Brain microvascular endothelial cell (primary cell): ENCODE measurements around the gene PTMS.

ENCODE experiments used
- DNase-seq: peaks from one replicate; pipeline ENCODE4 v3.0.0-alpha.2; 2020
- H3K27ac ChIP-seq: fragments of 250-450 bp; sonication (Bioruptor Pico); 2 replicates; pipeline ENCODE4 v1.5.1; 2020; ENCODE audit warnings: mild to moderate bottlenecking, moderate library complexity
- H3K27me3 ChIP-seq: fragments of 250-450 bp; sonication (Bioruptor Pico); replicated peaks from 2 replicates; pipeline ENCODE4 v1.5.1; 2020; ENCODE audit warnings: mild to moderate bottlenecking
- H3K36me3 ChIP-seq: fragments of 250-450 bp; sonication (Bioruptor Pico); replicated peaks from 2 replicates; pipeline ENCODE4 v1.5.1; 2020; ENCODE audit warnings: mild to moderate bottlenecking
- H3K4me3 ChIP-seq: 2 replicates; pipeline ENCODE4 v1.5.1; 2011; ENCODE audit warnings: low read depth, mild to moderate bottlenecking, control low read depth, low read length, moderate library complexity
- in situ Hi-C: cut with HindIII; loops from 2 replicates; pipeline ENCODE4 v1.10.0; 2017; ENCODE audit warnings: low sequenced_read_pairs, low pct_ligation_motif_present
- TF ChIP-seq, protein P1 (sequence below): IDR thresholded peaks from 2 replicates; pipeline ENCODE4 v1.5.1; 2011; ENCODE audit warnings: low read depth, mild to moderate bottlenecking, moderate library complexity, low read length, control low read depth, inconsistent platforms; ENCODE audit errors: missing control alignments

Gene PTMS

DNA sequence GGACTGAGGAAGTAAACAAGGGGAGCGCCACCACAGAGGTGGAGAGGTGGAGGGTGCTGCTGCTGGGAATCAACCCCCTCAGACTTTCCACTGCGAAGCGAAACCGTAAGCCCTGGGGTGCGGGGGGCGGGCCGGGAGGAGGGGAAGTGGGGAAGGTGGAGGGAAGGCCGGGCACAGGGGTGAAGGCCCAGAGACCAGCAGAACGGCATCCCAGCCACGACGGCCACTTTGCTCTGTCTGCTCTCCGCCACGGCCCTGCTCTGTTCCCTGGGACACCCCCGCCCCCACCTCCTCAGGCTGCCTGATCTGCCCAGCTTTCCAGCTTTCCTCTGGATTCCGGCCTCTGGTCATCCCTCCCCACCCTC lies 6.2 kb downstream of the PTMS start, which contains the start of gene LAG3:
Gene LAG3 (plus strand): TSS at position 190 of the 365 bp plus-strand sequence. CDS start 333 bp downstream, outside the sequence.
- in situ Hi-C loops, result no loop called here
- Histone ChIP-seq H3K27ac (no peak within 1 kb of the TSS), H3K36me3 (peaks cover 18% of the 10 kb centered on the region), H3K27me3 (no peaks in the 10 kb centered on the region), H3K4me3 (no peak within 1 kb of the TSS)
- TF ChIP-seq, protein P1, sequence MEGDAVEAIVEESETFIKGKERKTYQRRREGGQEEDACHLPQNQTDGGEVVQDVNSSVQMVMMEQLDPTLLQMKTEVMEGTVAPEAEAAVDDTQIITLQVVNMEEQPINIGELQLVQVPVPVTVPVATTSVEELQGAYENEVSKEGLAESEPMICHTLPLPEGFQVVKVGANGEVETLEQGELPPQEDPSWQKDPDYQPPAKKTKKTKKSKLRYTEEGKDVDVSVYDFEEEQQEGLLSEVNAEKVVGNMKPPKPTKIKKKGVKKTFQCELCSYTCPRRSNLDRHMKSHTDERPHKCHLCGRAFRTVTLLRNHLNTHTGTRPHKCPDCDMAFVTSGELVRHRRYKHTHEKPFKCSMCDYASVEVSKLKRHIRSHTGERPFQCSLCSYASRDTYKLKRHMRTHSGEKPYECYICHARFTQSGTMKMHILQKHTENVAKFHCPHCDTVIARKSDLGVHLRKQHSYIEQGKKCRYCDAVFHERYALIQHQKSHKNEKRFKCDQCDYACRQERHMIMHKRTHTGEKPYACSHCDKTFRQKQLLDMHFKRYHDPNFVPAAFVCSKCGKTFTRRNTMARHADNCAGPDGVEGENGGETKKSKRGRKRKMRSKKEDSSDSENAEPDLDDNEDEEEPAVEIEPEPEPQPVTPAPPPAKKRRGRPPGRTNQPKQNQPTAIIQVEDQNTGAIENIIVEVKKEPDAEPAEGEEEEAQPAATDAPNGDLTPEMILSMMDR, result no peak
- DNase-seq, result no peak

DNA sequence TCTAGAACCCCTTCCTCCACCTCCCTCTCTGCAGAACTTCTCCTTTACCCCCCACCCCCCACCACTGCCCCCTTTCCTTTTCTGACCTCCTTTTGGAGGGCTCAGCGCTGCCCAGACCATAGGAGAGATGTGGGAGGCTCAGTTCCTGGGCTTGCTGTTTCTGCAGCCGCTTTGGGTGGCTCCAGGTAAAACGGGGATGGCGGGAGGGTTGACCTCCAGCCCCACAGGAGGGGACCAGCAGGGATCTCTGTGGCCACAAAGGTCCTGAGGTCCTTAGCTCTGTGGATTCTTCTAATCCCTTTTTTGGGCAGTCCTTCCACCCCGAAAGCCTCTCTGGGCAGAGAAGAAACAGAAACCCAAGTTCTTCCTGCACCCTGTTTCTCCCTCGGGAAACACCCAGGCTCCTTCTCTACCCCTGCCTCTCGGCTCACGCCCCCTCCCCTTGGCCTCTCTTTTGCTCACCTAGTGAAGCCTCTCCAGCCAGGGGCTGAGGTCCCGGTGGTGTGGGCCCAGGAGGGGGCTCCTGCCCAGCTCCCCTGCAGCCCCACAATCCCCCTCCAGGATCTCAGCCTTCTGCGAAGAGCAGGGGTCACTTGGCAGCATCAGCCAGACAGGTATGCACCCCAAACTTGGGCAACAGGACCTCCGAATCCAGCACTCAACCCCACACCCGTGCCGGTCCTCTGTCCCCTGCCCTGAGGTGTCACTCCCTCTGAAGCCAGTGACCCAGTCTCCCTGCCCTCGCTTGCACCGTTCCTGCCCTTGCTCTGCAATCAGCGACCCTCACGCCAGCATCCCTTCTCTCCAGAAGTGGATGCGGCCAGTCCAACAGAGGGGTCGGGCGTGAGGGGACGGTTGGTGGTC lies 6.8 kb downstream of the PTMS start:
- Histone ChIP-seq H3K4me3 (no peak overlapping the region), H3K27ac (no peak overlapping the region), H3K36me3 (peaks cover 18% of the 10 kb centered on the region), H3K27me3 (no peaks in the 10 kb centered on the region)
- in situ Hi-C loops, result no loop called here
- no peak for DNase-seq
- TF ChIP-seq, protein P1, result no peak

- Histone ChIP-seq H3K36me3 (peaks cover 18% of the 10 kb centered on the region), H3K4me3 (no peak overlapping the region), H3K27me3 (no peaks in the 10 kb centered on the region), H3K27ac (no peak overlapping the region)
- in situ Hi-C loops, result no loop called here
- no peak for DNase-seq
- TF ChIP-seq, protein P1, result no peak
These were observed 7.6 kb downstream of the PTMS start for GRCh38 chr12:6773590-6774351.

- in situ Hi-C loops, result no loop called here
- H3K36me3 ChIP-seq, result peaks cover 14% of the 10 kb centered on the region
- DNase-seq, result no peak
- no peaks in the 10 kb centered on the region for H3K27me3 ChIP-seq
- TF ChIP-seq, protein P1, result no peak
- no peak overlapping the region for H3K4me3 ChIP-seq
- H3K27ac ChIP-seq, result no peak overlapping the region
These were observed 8.4 kb downstream of the PTMS start for GRCh38 chr12:6774499-6775062.

GRCh38 chr12:6775185-6776174 lies 9.3 kb downstream of the PTMS start:
- TF ChIP-seq, protein P1, result no peak
- Histone ChIP-seq H3K27ac (no peak overlapping the region), H3K27me3 (no peaks in the 10 kb centered on the region), H3K4me3 (no peak overlapping the region), H3K36me3 (peaks cover 8% of the 10 kb centered on the region)
- no peak for DNase-seq
- in situ Hi-C loops, result no loop called here
